ENCODE results near the gene ADAMTS8. TPM values are rescaled to one million over a fixed set of nuclear protein-coding genes. Genes with fewer than 3 reads are reported as not detected.

ADAMTS8 gene
- total and polyA plus RNA-seq, 10 of the 15 experiments (the other 5 are each of a cell fraction or from before 2014, with no cell fraction given) = not detected

- in situ Hi-C loops (cut with MboI) = no loop called here
- CTCF ChIA-PET = no interaction called here
- H3K27me3 ChIP-seq (replicated peaks in 1 of 2; ENCODE audit: control insufficient read depth in 2 of 2, insufficient read depth in 2 of 2, low read length in 1 of 2) = peaks cover 0 to 1% of the 10 kb centered on the region in 2 experiments; a peak in 2 of 4 replicates
Measured at GRCh38 chr11:130408401-130408890, 20.0 kb downstream of the ADAMTS8 start.

GRCh38 chr11:130407978-130408377, 20.4 kb downstream of the ADAMTS8 start:
- no peak for ATAC-seq
- ChIA-PET RAD21 (ENCODE audit: unreplicated experiment) (no interaction called here), CTCF (no interaction called here), POLR2A (no interaction called here), SMC1A (ENCODE audit: uncharacterized antibody, unreplicated experiment) (no interaction called here)
- no peaks in the 10 kb centered on the region for H4K20me1 ChIP-seq (ENCODE audit: control insufficient read depth, insufficient read depth)
- H3K36me3 ChIP-seq (ENCODE audit: control insufficient read depth in 2 of 2, insufficient read depth in 2 of 2, low read length in 1 of 2) = no peaks in the 10 kb centered on the region
- no peaks in the 10 kb centered on the region for H3K4me1 ChIP-seq (ENCODE audit: control insufficient read depth, insufficient read depth, low read length)
- no TSS peak for BruUV-seq (replicated peaks)
- WGBS (ENCODE audit: insufficient coverage, insufficient replicate concordance, low lambda C conversion rate, missing lambda C conversion rate) = 18% methylated on average over 7 of the region's 7 CpGs
- TF ChIP-seq CHD4 (IDR thresholded peaks at IDR 0.05) = no peak
- no peak for TF ChIP-seq IRF3 (IDR thresholded peaks at IDR 0.05)
- TF ChIP-seq BMI1 (IDR thresholded peaks at IDR 0.05; ENCODE audit: borderline replicate concordance) = no peak
- TF ChIP-seq MLLT1 (IDR thresholded peaks at IDR 0.05) = no peak
- no peak for TF ChIP-seq SMARCA5 (IDR thresholded peaks at IDR 0.05)
- no peak for TF ChIP-seq SP1 (IDR thresholded peaks at IDR 0.05; ENCODE audit: low read depth, low read length)
- FAIRE-seq = no peak
- no peak overlapping the region for H3K4me2 ChIP-seq (ENCODE audit: control insufficient read depth, insufficient read depth)
- intact Hi-C loops (cut with micrococcal nuclease; ENCODE audit: unreplicated experiment) = no loop called here
- H3K9me3 ChIP-seq (replicated peaks; ENCODE audit: control insufficient read depth, insufficient read depth, low read length) = no peaks in the 10 kb centered on the region
- in situ Hi-C loops (cut with MboI) = no loop called here
- DNase-seq (ENCODE audit: low read depth, low spot score) = no peak
- no peak overlapping the region for H3K4me3 ChIP-seq
- H2AFZ ChIP-seq (ENCODE audit: control insufficient read depth, low read depth, low read length) = no peak overlapping the region
- no peak overlapping the region for H3K27ac ChIP-seq (ENCODE audit: control insufficient read depth, insufficient read depth)
- H3K9ac ChIP-seq (ENCODE audit: control insufficient read depth, insufficient read depth, low read length) = no peak overlapping the region
- H3K27me3 ChIP-seq (replicated peaks in 1 of 2; ENCODE audit: control insufficient read depth in 2 of 2, insufficient read depth in 2 of 2, low read length in 1 of 2) = peaks cover 0 to 1% of the 10 kb centered on the region in 2 experiments; a peak in 2 of 4 replicates
- H3K79me2 ChIP-seq (ENCODE audit: control insufficient read depth, insufficient read depth, low read length) = no peaks in the 10 kb centered on the region

More at GRCh38 chr11:130408401-130408890, 20.0 kb downstream of the ADAMTS8 start:
- H3K4me1 ChIP-seq (ENCODE audit: control insufficient read depth, insufficient read depth, low read length) = no peaks in the 10 kb centered on the region
- no peaks in the 10 kb centered on the region for H4K20me1 ChIP-seq (ENCODE audit: control insufficient read depth, insufficient read depth)
- DNase-seq (ENCODE audit: low read depth, low spot score) = no peak
- no TSS peak for BruUV-seq (replicated peaks)
- SMC1A ChIA-PET (ENCODE audit: uncharacterized antibody, unreplicated experiment) = no interaction called here
- no peak overlapping the region for H3K4me2 ChIP-seq (ENCODE audit: control insufficient read depth, insufficient read depth)
- H3K9me3 ChIP-seq (replicated peaks; ENCODE audit: control insufficient read depth, insufficient read depth, low read length) = no peaks in the 10 kb centered on the region
- no peak for FAIRE-seq
- no peaks in the 10 kb centered on the region for H3K79me2 ChIP-seq (ENCODE audit: control insufficient read depth, insufficient read depth, low read length)
- intact Hi-C loops (cut with micrococcal nuclease; ENCODE audit: unreplicated experiment) = no loop called here
- POLR2A ChIA-PET = no interaction called here
- no peak overlapping the region for H3K27ac ChIP-seq (ENCODE audit: control insufficient read depth, insufficient read depth)
- RAD21 ChIA-PET (ENCODE audit: unreplicated experiment) = no interaction called here
- TF ChIP-seq RELB (IDR thresholded peaks at IDR 0.05; ENCODE audit: low read depth) (no peak), RBBP5 (conservative IDR thresholded peaks at IDR 0.05) (no peak), NR2F1 (conservative IDR thresholded peaks at IDR 0.05) (no peak), MYC (IDR thresholded peaks at IDR 0.05; ENCODE audit: insufficient read depth, insufficient read length, insufficient replicate concordance, low read length, severe bottlenecking) (no peak), MEF2B (IDR thresholded peaks at IDR 0.05; ENCODE audit: partially characterized antibody, poor library complexity, severe bottlenecking) (no peak), TCF3 (IDR thresholded peaks at IDR 0.05; ENCODE audit: borderline replicate concordance, insufficient read depth, low read depth, low read length) (no peak)
- no peak overlapping the region for H3K4me3 ChIP-seq
- no peak overlapping the region for H2AFZ ChIP-seq (ENCODE audit: control insufficient read depth, low read depth, low read length)
- no peaks in the 10 kb centered on the region for H3K36me3 ChIP-seq (ENCODE audit: control insufficient read depth in 2 of 2, insufficient read depth in 2 of 2, low read length in 1 of 2)
- no peak overlapping the region for H3K9ac ChIP-seq (ENCODE audit: control insufficient read depth, insufficient read depth, low read length)
- WGBS (ENCODE audit: insufficient coverage, insufficient replicate concordance, low lambda C conversion rate, missing lambda C conversion rate) = 47% methylated on average over 14 of the region's 18 CpGs
- ATAC-seq = no peak
